Naive thymus-derived CD4-positive, alpha-beta T cell (primary cell): Measurements from ENCODE around the gene SLC29A4. TPM values are rescaled to one million over a fixed set of nuclear protein-coding genes. Genes with fewer than 3 reads are reported as not detected.
"Not testable (repeated sequence)": the region's sequence is repeated elsewhere in the genome, so short reads cannot be mapped to it uniquely, and the experiment has no call there.

Experiments
- ATAC-seq: fragments of 150-1000 bp; cut with Tn5 transposase; 2 replicates; pipeline ENCODE4 v1.10.0; 2021; ENCODE audit warnings: mild to moderate bottlenecking, moderate library complexity
- CTCF ChIA-PET: fragments of 350-600 bp; sonication (Branson Sonifier 250); formaldehyde crosslinking; loops from one replicate; lab custom pipeline; 2021; ENCODE audit warnings: antibody characterized with exemption; lab: Charles Lee
- POLR2A ChIA-PET: fragments of 350-600 bp; sonication (Branson Sonifier 250); formaldehyde crosslinking; loops from one replicate; lab custom pipeline; 2021; ENCODE audit warnings: antibody characterized with exemption, inconsistent platforms; lab: Charles Lee
- DNase-seq, 9 donors: peaks; one replicate each; pipeline versions ENCODE4 v3.0.0 to v3.0.0-alpha.2; 2020 to 2022; ENCODE audit warnings: mixed read lengths in 1 of 9
- H3K27ac ChIP-seq: one replicate; pipeline ENCODE4 v1.7.0; 2013; ENCODE audit warnings: mild to moderate bottlenecking, low read depth, low read length, moderate library complexity
- H3K27me3 ChIP-seq, 2 donors: one replicate each; pipeline ENCODE4 v1.7.0; 2013; ENCODE audit warnings: low read length in 2 of 2, mild to moderate bottlenecking in 2 of 2, moderate library complexity in 2 of 2; ENCODE audit not compliant: control insufficient read depth in 2 of 2, insufficient read depth in 2 of 2
- H3K36me3 ChIP-seq, 3 experiments: 1 replicate in 2 of 3; 2 replicates in 1 of 3; pipeline ENCODE4 v1.7.0; 2013; ENCODE audit warnings: low read length in 3 of 3, mild to moderate bottlenecking in 3 of 3, moderate library complexity in 1 of 3; ENCODE audit not compliant: insufficient read depth in 3 of 3, control insufficient read depth in 2 of 3
- H3K4me1 ChIP-seq, 2 donors: one replicate each; pipeline ENCODE4 v1.7.0; 2013; ENCODE audit warnings: low read length in 2 of 2, mild to moderate bottlenecking in 2 of 2, moderate library complexity in 1 of 2; ENCODE audit not compliant: control insufficient read depth in 2 of 2, insufficient read depth in 2 of 2
- H3K4me3 ChIP-seq: 2 replicates; pipeline ENCODE4 v1.7.0; 2013; ENCODE audit warnings: mild to moderate bottlenecking, low read length
- H3K9me3 ChIP-seq, 3 experiments: 1 replicate in 2 of 3; 2 replicates in 1 of 3; pipeline ENCODE4 v1.7.0; 2013; ENCODE audit warnings: low read length in 3 of 3; ENCODE audit not compliant: control insufficient read depth in 2 of 3
- H3K27ac Mint-ChIP-seq, 9 donors: one replicate each; pipeline ENCODE4 v1.8.0; 2020 to 2022; ENCODE audit warnings: mixed read lengths in 9 of 9, mild to moderate bottlenecking in 8 of 9, moderate library complexity in 5 of 9, inconsistent platforms in 2 of 9
- H3K27me3 Mint-ChIP-seq, 5 donors: one replicate each; pipeline ENCODE4 v1.8.0; 2021 to 2022; ENCODE audit warnings: mixed read lengths in 5 of 5, mild to moderate bottlenecking in 1 of 5
- H3K36me3 Mint-ChIP-seq, 5 donors: one replicate each; pipeline ENCODE4 v1.8.0; 2020 to 2022; ENCODE audit warnings: mixed read lengths in 5 of 5, mild to moderate bottlenecking in 3 of 5, inconsistent platforms in 1 of 5
- H3K4me1 Mint-ChIP-seq, 7 donors: one replicate each; pipeline ENCODE4 v1.8.0; 2020 to 2022; ENCODE audit warnings: mixed read lengths in 7 of 7, mild to moderate bottlenecking in 3 of 7, inconsistent platforms in 1 of 7
- H3K4me3 Mint-ChIP-seq, 10 donors: one replicate each; pipeline ENCODE4 v1.8.0; 2020 to 2022; ENCODE audit warnings: mild to moderate bottlenecking in 10 of 10, mixed read lengths in 10 of 10, moderate library complexity in 6 of 10, inconsistent platforms in 2 of 10
- H3K9me3 Mint-ChIP-seq, 11 donors: one replicate each; pipeline ENCODE4 v1.8.0; 2020 to 2022; ENCODE audit warnings: mixed read lengths in 11 of 11, mild to moderate bottlenecking in 4 of 11, inconsistent platforms in 1 of 11, moderate library complexity in 1 of 11
- intact Hi-C, 2 donors: fragments of 100-400 bp; cut with micrococcal nuclease; formaldehyde crosslinking; loops; one replicate each; pipeline ENCODE4 v1.15.1; 2023
- polyA plus RNA-seq, 2 donors: library from polyadenylated mRNA; unstranded; fragments of 300-500 nt; fragmentation: Illumina TruSeq; gene quantifications; one replicate each; pipeline ENCODE4 v1.2.3, GENCODE V29; 2021
- total RNA-seq, 6 experiments: library from RNA in 5 of 6; stranded (reverse) in 5 of 6; gene quantifications; 1 replicate in 5 of 6; 2 replicates in 1 of 6; pipeline ENCODE4 v1.2.3 and lab custom pipeline; 2021 to 2026

The SLC29A4 gene
- total and polyA plus RNA-seq, 7 experiments from 2014 or later = 0.11 to 1.3 (median 0.35) TPM; not detected in 1

DNA sequence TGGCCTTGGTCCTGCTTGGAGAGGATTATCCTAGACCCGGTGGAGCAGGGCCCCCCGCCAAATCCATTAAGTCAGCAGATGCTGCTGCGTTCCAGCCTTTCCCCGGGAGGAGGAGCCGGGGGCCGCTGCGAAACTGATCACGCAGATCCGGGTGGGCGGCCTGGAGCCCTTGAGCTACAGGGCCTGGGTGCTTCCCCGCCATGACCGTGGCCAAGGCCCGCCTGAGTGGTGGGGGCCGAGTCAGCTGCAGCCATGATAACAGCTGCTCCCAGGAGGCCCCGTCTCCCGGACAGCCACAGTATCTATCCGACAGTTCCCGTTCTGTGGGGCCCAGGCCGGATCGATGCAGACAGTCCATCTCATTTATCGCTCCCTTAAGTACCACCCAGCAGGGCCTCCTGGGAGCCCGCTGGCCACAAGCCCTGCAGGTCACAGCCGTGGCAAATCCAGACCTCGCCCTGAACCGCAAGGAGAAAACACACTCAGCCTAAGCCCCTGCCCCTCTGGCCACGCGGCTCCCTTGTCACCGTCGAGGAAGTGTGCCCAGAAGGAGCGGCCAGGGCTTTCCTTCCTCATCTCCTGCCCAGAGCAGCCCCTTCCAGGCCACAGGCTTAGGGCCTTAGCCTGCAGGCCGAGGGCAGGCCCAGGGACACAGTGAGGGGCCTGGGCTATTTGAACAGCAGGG, 34.4 kb upstream of the SLC29A4 start:
- Histone ChIP-seq H3K9me3 (no peaks in the 10 kb centered on the region), H3K4me3 (no peak overlapping the region), H3K4me1 (no peaks in the 10 kb centered on the region), H3K27me3 (no peaks in the 10 kb centered on the region), H3K36me3 (no peaks in the 10 kb centered on the region), H3K27ac (no peak overlapping the region)
- intact Hi-C loops = loop anchor here in 1 of 2 donors (10.0 kb wide), 1 partner anchor 456 kb away; no protein-coding TSS in a partner anchor
- Mint-ChIP-seq H3K36me3 (no peaks in the 10 kb centered on the region), H3K4me1 (no peaks in the 10 kb centered on the region), H3K27ac (no peak overlapping the region), H3K27me3 (no peaks in the 10 kb centered on the region), H3K4me3 (no peak overlapping the region), H3K9me3 (no peaks in the 10 kb centered on the region)
- peak; percentile 10 for ATAC-seq
- ChIA-PET CTCF (no interaction called here), POLR2A (no interaction called here)
- DNase-seq = no peak

DNA sequence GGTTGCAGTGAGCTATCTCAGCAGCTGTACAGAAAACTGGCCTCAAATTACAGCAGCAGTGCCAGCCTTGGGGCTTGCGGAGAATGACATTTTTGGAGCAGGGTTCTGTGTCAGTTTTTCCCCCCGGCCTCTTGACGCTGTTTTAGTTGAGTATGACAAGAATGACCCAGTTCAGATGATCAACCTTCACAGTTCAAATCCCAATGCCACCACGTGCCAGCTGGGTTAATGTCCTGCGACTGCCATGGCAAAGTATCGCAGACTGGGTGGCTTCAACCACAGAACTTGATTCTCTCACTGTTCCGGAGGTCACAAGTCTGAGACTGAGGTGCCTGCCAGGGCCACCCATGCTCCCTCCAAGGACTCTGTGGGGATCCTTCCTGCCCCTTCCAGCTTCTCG, 32.0 kb upstream of the SLC29A4 start:
- DNase-seq, H3K36me3 Mint-ChIP-seq, H3K27me3 Mint-ChIP-seq, H3K27ac ChIP-seq, H3K4me3 ChIP-seq, H3K9me3 ChIP-seq, H3K27ac Mint-ChIP-seq, ATAC-seq, intact Hi-C loops, H3K36me3 ChIP-seq, CTCF ChIA-PET, POLR2A ChIA-PET, H3K4me1 Mint-ChIP-seq, H3K27me3 ChIP-seq, H3K9me3 Mint-ChIP-seq, H3K4me1 ChIP-seq, H3K4me3 Mint-ChIP-seq: not testable (repeated sequence)

DNA sequence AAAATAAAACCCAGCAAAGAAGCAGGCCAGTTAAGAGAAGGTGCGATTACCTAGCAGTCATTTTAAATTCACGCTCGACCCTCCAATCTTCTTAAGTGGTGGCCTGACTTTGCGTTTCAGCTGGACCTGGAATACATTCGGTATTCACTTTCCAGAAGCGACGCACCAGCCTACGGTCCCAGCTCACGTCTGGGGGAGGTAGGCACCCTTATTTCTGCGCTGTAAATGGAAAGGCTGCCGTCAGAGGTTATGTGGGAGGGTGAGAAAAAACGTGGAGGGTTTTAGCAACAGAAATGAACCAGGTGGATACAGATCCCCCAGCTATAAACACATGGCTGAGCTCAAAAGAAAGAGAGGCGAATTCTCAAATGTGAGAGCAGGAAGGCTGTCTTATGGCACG, 29.2 kb upstream of the SLC29A4 start:
- CTCF ChIA-PET = interaction anchor here (0.5 kb wide), 1 partner anchor 124 kb away, joined by 4 read pairs; no protein-coding TSS in a partner anchor
- H3K36me3 ChIP-seq, H3K27me3 Mint-ChIP-seq, ATAC-seq, H3K9me3 Mint-ChIP-seq, H3K9me3 ChIP-seq, H3K4me3 Mint-ChIP-seq, H3K27me3 ChIP-seq, intact Hi-C loops, POLR2A ChIA-PET, H3K27ac Mint-ChIP-seq, DNase-seq, H3K4me3 ChIP-seq, H3K36me3 Mint-ChIP-seq, H3K4me1 Mint-ChIP-seq, H3K4me1 ChIP-seq, H3K27ac ChIP-seq: not testable (repeated sequence)

DNA sequence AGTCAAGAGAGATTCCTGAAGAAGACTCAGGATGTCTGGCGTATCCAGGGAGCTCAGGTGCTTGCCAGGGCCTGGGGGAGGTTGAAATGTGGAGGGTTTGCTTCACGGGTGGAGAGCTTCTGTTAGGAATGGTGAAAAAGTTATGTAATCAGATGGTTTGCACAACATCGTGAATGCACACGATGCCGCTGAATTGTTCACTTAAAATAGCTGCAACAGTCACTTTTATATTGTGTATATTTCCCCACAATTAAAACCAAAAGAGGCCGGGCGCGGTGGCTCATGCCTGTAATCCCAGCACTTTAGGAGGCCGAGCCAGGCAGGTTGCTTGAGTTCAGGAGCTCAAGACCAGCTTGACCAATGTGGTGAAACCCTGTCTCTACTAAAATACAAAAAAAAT, 28.4 kb upstream of the SLC29A4 start:
- CTCF ChIA-PET, POLR2A ChIA-PET, H3K36me3 Mint-ChIP-seq: not testable (repeated sequence)

DNA sequence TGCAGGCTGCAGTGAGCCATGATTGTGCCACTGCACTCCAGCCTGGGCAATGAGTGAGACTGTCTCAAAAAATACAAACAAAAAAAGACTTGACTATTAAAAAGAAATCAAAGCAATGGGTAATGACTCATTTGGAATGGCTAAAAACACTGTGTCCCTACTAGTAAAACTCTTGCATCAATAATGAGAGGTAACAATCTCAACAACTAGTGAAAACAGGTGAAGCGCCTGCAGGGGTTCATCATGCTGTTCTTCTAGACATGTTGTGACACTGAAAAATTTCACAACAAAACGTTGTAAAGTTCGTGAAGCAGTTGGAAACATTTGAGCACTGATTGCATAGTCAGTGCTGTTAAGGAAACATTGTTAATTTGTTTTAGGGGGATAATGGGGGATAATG, 26.9 kb upstream of the SLC29A4 start:
- Mint-ChIP-seq H3K27ac (no peak overlapping the region), H3K4me1 (no peaks in the 10 kb centered on the region), H3K4me3 (no peak overlapping the region), H3K27me3 (peaks cover 0 to 4% (median 0%) of the 10 kb centered on the region in 5 donors), H3K36me3 (no peaks in the 10 kb centered on the region), H3K9me3 (no peaks in the 10 kb centered on the region)
- Histone ChIP-seq H3K4me1 (no peaks in the 10 kb centered on the region), H3K27ac (no peak overlapping the region), H3K9me3 (no peaks in the 10 kb centered on the region), H3K27me3 (no peaks in the 10 kb centered on the region), H3K4me3 (no peak overlapping the region), H3K36me3 (no peaks in the 10 kb centered on the region)
- POLR2A ChIA-PET = no interaction called here
- intact Hi-C loops = no loop called here
- DNase-seq = no peak
- CTCF ChIA-PET = no interaction called here
- no peak for ATAC-seq

More for the DNA sequence above, 28.4 kb upstream of the SLC29A4 start:
- H3K4me3 ChIP-seq, H3K4me3 Mint-ChIP-seq, H3K4me1 ChIP-seq, H3K27me3 Mint-ChIP-seq, H3K27me3 ChIP-seq, H3K27ac ChIP-seq, ATAC-seq, H3K4me1 Mint-ChIP-seq, H3K27ac Mint-ChIP-seq, intact Hi-C loops, H3K9me3 Mint-ChIP-seq, H3K36me3 ChIP-seq, H3K9me3 ChIP-seq, DNase-seq: not testable (repeated sequence)

DNA sequence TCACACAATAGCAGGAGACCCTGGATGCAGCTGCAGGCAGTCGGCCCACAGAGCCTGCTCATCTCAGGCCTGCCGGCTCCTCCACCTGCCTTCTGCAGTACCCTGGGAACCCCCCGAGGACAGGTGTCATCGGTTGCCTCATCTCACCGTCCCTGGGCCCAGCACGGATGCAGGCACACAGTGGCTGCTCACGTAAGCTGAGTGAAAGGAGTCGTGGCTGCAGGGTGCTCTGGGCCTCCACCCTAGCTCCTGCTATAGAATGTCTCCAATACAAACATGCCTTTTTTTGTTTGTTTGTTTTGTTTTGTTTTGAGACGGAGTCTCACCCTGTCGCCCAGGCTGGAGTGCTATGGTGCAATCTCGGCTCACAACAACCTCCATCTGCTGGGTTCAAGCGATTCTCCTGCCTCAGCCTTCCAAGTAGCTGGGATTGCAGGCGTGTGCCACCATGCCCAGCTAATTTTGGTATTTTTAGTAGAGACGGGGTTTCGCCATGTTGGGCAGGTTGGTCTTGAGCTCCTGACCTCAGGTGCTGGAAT, 22.1 kb upstream of the SLC29A4 start:
- H3K9me3 ChIP-seq, H3K36me3 Mint-ChIP-seq, ATAC-seq, H3K9me3 Mint-ChIP-seq, H3K27me3 ChIP-seq, H3K36me3 ChIP-seq, H3K4me3 ChIP-seq, H3K27ac ChIP-seq, H3K27ac Mint-ChIP-seq, DNase-seq, POLR2A ChIA-PET, H3K4me3 Mint-ChIP-seq, intact Hi-C loops, H3K27me3 Mint-ChIP-seq, H3K4me1 Mint-ChIP-seq, CTCF ChIA-PET, H3K4me1 ChIP-seq: not testable (repeated sequence)

DNA sequence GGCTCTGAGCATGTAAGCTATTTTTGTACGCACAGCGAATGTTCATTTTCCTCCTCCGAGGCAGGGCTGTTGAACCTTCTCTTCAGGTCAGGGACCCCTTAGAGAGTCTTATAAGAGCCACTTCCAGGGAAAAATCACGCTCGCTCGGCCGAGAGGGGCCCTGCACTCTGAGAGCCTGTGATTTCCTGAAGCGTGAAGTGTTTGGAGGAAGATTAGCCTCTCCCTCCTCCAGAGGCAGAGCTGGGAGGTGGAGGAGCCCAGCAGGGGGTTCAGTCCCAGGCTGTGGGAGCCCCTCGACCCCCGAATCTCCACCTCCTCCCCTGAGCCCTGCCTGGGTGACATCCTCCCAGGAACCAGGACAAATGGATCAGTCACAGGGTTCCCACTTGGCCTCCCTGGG, 19.7 kb upstream of the SLC29A4 start:
- CTCF ChIA-PET, H3K27ac Mint-ChIP-seq, H3K36me3 ChIP-seq, H3K4me3 Mint-ChIP-seq, H3K36me3 Mint-ChIP-seq, H3K9me3 Mint-ChIP-seq, H3K9me3 ChIP-seq, H3K27me3 ChIP-seq, H3K4me3 ChIP-seq, DNase-seq, POLR2A ChIA-PET, H3K27me3 Mint-ChIP-seq, H3K27ac ChIP-seq, H3K4me1 ChIP-seq, ATAC-seq, intact Hi-C loops, H3K4me1 Mint-ChIP-seq: not testable (repeated sequence)
